Activated T-helper 17 cell treated with anti-CD3 and anti-CD28 coated beads, Interleukin-2, amount 50 U/mL, for 72 hours (primary cell): ENCODE data around the gene C10orf105. TPM values are rescaled to one million over a fixed set of nuclear protein-coding genes. Genes with fewer than 3 reads are reported as not detected.
A peak's percentile ranks its signal among the peaks of the same experiment; 100 is the strongest.

Experiments
- ATAC-seq: fragments of 150-1000 bp; cut with Tn5 transposase; replicated peaks from 2 replicates; pipeline ENCODE4 v1.10.0; 2021; ENCODE audit warnings: mild to moderate bottlenecking, moderate library complexity
- H3K27ac Mint-ChIP-seq: one replicate; pipeline ENCODE4 v1.8.0; 2022; ENCODE audit warnings: mixed read lengths
- H3K27me3 Mint-ChIP-seq: one replicate; pipeline ENCODE4 v1.8.0; 2022; ENCODE audit warnings: mixed read lengths
- H3K36me3 Mint-ChIP-seq: one replicate; pipeline ENCODE4 v1.8.0; 2022; ENCODE audit warnings: low read depth, mild to moderate bottlenecking, mixed read lengths
- H3K4me1 Mint-ChIP-seq: one replicate; pipeline ENCODE4 v1.8.0; 2022; ENCODE audit warnings: mixed read lengths
- H3K4me3 Mint-ChIP-seq: one replicate; pipeline ENCODE4 v1.8.0; 2022; ENCODE audit warnings: mild to moderate bottlenecking, mixed read lengths
- H3K9me3 Mint-ChIP-seq: one replicate; pipeline ENCODE4 v1.8.0; 2022; ENCODE audit warnings: mixed read lengths
- total RNA-seq, 2 donors: library from RNA; stranded (reverse); gene quantifications; one replicate each; pipeline ENCODE4 v1.2.3, GENCODE V29; 2022

The C10orf105 gene
- total RNA-seq, 2 donors from 2014 or later, result 0.04 to 1.0 TPM

- peaks cover 48% of the 10 kb centered on the region for H3K36me3 Mint-ChIP-seq
- H3K4me3 Mint-ChIP-seq, result peak overlapping the region; percentile 82
Observed at GRCh38 chr10:71746344-71747037, 26.9 kb upstream of the C10orf105 start.

DNA sequence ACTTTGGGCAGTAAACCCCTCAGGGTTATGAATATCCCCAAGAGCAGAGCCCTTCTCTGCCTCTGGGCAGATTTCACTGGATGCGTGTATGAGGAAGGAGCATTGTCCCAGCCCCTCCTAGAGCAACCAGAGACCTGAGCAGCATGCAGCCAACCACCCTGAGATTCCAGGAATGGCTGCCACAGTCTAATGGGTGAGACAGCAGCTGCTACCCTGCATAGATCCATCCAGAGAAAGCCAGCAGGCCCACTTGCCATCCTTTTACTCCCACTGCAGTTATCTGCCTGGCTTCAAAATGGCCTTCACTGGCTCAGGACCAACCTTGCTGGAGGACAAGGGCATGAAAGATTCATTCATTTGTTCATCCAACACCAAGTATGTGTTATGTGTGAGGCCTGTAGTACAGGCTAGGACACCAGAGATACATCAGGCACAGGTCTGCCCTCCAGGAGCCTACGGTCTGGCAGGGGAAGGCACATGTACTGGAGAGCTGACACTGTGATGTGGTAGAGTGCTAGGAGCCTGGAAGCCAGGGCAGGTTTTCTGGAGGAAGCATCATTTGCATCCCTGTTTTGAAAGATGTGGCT lies 26.2 kb upstream of the C10orf105 start:
- ATAC-seq, result no peak
- H3K27me3 Mint-ChIP-seq, result no peaks in the 10 kb centered on the region
- H3K4me1 Mint-ChIP-seq, result peaks cover 78% of the 10 kb centered on the region
- H3K27ac Mint-ChIP-seq, result peak overlapping the region; percentile 97
- peaks cover 43% of the 10 kb centered on the region for H3K36me3 Mint-ChIP-seq
- no peaks in the 10 kb centered on the region for H3K9me3 Mint-ChIP-seq
- peak overlapping the region; percentile 82 for H3K4me3 Mint-ChIP-seq

More at GRCh38 chr10:71746344-71747037, 26.9 kb upstream of the C10orf105 start:
- no peaks in the 10 kb centered on the region for H3K9me3 Mint-ChIP-seq
- H3K27ac Mint-ChIP-seq, result peak overlapping the region; percentile 97
- H3K4me1 Mint-ChIP-seq, result peaks cover 71% of the 10 kb centered on the region
- no peaks in the 10 kb centered on the region for H3K27me3 Mint-ChIP-seq
- no peak for ATAC-seq

DNA sequence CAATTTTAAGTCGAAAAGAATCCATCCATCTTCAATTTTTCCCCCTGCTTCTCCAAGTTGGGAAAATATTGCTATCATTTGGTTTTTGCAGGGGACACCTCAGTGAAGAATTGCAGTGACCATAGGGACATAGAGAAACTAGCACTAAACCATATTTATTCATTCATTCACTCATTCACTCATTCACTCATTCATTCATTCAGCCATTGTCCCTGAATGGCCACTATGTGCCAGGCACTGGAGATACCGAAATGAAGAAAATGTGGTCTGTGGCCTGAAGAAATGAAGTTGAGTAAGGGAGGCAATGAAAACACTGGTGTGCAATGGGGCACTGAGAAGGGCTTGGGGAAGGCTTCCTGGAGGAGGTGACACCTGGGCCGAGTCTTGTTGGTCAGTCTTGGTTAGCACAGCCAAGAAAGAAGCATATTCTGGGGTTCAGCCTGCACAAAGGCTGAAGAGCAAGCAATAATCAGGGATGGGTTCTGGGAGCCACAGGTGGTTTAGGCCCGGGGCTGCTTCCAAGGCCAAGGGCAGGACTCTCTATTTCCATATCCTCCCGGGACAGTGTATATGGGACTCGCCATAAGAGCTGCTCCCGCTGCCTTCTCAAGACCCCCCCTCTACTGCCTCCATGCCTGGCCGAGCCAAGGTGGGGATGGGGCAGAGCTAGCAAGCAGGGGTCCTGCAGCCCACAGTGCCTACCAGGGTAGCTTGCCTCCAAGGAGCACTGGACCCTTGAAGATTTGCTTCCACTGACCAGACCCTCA lies 25.5 kb upstream of the C10orf105 start:
- Mint-ChIP-seq H3K4me3 (peak overlapping the region; percentile 82), H3K9me3 (no peaks in the 10 kb centered on the region), H3K4me1 (peaks cover 77% of the 10 kb centered on the region), H3K36me3 (peaks cover 36% of the 10 kb centered on the region), H3K27me3 (no peaks in the 10 kb centered on the region), H3K27ac (peak overlapping the region; percentile 97)
- ATAC-seq, result no peak

GRCh38 chr10:71743866-71744265 lies 24.3 kb upstream of the C10orf105 start:
- ATAC-seq, result no peak
- H3K9me3 Mint-ChIP-seq, result no peaks in the 10 kb centered on the region
- no peaks in the 10 kb centered on the region for H3K27me3 Mint-ChIP-seq
- H3K4me3 Mint-ChIP-seq, result peak overlapping the region; percentile 82
- peak overlapping the region; percentile 97 for H3K27ac Mint-ChIP-seq
- peaks cover 74% of the 10 kb centered on the region for H3K4me1 Mint-ChIP-seq
- H3K36me3 Mint-ChIP-seq, result peaks cover 24% of the 10 kb centered on the region

DNA sequence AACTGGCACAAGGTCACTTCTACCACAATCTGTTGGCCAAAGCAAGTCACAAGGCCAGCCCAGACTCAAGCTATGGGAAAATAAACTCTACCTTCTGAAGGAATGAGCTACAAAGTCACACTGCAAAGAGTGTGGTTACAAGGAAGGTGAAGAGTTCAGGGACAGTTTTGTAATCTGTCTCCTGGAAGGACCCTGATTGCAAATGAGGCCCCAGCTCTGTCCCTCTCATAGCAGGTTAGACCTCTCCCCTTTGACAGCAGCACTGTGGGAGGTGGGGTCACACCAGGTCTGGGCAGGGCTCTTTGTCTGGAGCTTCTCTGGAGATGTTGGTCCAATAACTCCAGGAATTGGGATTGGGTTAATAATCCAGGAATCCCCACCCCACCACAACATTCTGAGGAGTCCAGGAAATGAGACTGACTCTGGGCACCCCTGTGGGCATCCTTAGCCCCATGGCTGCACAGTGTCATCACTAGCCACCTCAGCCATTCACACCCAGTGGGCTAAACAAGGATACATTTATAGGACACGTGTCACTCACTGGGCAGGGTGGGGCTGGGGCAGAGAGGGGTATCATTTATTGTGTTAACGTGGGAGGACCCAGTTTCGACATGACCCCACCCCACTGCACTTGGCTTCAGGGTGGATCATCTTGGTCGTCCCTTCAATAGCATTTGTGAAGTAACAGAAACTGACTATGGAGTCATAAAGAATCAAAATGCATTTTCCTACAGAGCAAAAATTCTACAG lies 23.7 kb upstream of the C10orf105 start:
- Mint-ChIP-seq H3K36me3 (peaks cover 18% of the 10 kb centered on the region), H3K27me3 (no peaks in the 10 kb centered on the region), H3K4me1 (peaks cover 70% of the 10 kb centered on the region), H3K4me3 (peak overlapping the region; percentile 82), H3K27ac (peak overlapping the region; percentile 97), H3K9me3 (no peaks in the 10 kb centered on the region)
- ATAC-seq, result peak; percentile 11

DNA sequence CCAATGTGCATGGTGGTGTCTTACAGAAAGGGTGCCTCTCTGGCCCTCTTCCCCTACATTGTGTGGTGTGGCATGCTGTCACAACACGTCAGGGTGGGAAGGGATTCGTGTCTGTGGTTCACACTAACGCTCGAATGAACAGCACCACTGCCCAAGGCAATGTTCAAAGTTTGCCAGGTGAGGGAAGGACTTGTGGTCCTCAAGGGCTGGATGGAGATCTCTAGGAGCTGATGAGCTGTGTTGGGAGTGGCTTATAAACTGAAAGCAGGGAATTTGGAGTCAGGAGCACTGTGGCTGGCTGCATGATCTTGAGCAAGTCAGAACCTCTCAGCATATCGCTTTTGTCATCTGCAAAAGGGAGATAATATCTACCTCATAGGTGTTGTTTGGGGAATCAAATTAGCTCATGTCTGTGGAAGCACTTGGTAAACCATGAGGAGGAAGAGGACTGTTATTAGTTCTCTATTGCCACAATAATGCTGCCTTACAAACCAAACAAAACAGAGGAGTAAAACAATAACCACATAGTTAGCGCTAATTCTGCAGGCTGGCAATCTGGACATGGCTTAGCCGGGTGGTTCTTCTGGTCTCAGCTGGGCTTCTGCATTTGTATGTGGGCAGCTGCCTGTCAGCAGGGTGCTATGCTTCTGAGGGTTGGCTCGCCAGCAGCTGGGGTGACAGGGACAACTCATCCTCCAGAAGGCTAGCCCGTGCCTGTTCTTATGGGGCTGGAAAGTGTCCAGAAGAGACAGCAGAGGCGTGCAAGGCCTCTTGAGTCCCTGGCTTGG lies 22.9 kb upstream of the C10orf105 start:
- Mint-ChIP-seq H3K9me3 (no peaks in the 10 kb centered on the region), H3K4me1 (peaks cover 74% of the 10 kb centered on the region), H3K4me3 (peak overlapping the region; percentile 82), H3K27me3 (no peaks in the 10 kb centered on the region), H3K36me3 (peaks cover 13% of the 10 kb centered on the region), H3K27ac (peak overlapping the region; percentile 97)
- ATAC-seq, result peak; percentile 43

DNA sequence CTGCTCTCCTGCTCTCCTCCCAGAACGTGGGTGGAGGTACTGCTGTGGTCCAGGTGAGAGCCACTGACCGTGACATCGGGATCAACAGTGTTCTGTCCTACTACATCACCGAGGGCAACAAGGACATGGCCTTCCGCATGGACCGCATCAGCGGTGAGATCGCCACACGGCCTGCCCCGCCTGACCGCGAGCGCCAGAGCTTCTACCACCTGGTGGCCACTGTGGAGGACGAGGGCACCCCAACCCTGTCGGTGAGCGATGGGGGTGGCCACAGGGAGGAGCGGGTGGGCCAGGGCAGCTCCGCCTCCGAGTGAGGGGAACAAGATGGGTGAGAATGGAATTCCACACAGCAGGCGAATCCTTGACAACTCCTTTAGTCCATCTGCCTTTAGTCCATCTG lies 22.1 kb upstream of the C10orf105 start:
- peak overlapping the region; percentile 97 for H3K27ac Mint-ChIP-seq
- ATAC-seq, result no peak
- H3K4me1 Mint-ChIP-seq, result peaks cover 70% of the 10 kb centered on the region
- peaks cover 5% of the 10 kb centered on the region for H3K36me3 Mint-ChIP-seq
- no peaks in the 10 kb centered on the region for H3K9me3 Mint-ChIP-seq
- no peaks in the 10 kb centered on the region for H3K27me3 Mint-ChIP-seq
- H3K4me3 Mint-ChIP-seq, result peak overlapping the region; percentile 82

GRCh38 chr10:71741029-71741428 lies 21.5 kb upstream of the C10orf105 start:
- H3K9me3 Mint-ChIP-seq, result no peaks in the 10 kb centered on the region
- no peak for ATAC-seq
- no peaks in the 10 kb centered on the region for H3K27me3 Mint-ChIP-seq
- H3K4me3 Mint-ChIP-seq, result peak overlapping the region; percentile 82
- H3K27ac Mint-ChIP-seq, result peak overlapping the region; percentile 97
- H3K4me1 Mint-ChIP-seq, result peaks cover 67% of the 10 kb centered on the region
- peaks cover 5% of the 10 kb centered on the region for H3K36me3 Mint-ChIP-seq

DNA sequence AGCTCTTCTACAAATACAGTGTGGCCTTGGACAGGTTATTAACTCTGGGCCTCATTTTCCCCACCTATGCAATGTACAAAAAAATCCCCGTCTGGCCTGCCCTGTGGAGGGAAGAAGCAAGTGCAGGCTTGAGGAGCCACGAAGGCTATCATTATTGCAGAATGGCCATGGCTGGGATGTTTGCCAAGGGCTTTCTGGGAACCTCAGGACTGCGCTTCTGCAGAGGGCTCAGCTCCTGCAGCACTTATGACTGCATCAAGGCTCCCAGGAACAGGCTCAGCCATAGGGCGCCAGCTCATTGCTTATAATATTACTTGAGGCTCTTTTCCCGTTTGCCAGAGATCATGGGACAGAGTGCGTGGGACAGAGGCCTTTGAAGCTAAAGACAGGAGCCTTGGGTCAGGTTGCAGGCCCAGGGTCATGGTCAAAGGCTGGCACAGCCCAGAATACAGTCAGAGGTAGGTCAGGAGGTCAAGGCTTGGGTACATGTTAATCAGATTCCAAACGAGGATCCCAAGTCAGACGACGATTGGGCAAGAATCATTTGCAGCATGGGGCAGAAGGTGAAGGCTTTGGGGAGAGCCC lies 20.6 kb upstream of the C10orf105 start:
- Mint-ChIP-seq H3K27ac (peak overlapping the region; percentile 74), H3K9me3 (no peaks in the 10 kb centered on the region), H3K4me3 (peak overlapping the region; percentile 82), H3K4me1 (peaks cover 62% of the 10 kb centered on the region), H3K36me3 (no peaks in the 10 kb centered on the region), H3K27me3 (no peaks in the 10 kb centered on the region)
- no peak for ATAC-seq

DNA sequence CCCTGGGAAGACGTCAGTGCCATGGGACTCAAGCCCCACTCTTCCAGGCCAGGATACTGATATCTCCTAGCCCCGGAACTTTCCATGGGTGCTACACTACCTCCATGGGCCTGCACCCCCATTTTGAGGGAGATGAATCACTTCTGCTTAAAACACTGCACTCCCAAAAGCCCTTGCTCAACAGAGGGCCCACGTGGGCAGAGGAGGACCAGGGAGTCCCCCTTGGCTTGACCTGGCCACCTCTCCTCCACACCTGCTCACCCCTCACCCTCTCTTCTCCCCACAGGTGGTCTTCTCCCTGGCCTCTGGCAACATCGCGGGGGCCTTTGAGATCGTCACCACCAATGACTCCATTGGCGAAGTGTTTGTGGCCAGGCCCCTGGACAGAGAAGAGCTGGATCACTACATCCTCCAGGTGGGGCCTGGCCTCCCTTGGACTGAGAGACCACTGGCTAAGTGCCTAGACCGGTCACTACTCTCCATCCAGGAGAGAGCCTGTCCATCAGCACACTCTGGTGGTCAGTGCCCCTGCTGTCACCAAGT lies 19.9 kb upstream of the C10orf105 start:
- Mint-ChIP-seq H3K27me3 (no peaks in the 10 kb centered on the region), H3K4me1 (peaks cover 63% of the 10 kb centered on the region), H3K9me3 (no peaks in the 10 kb centered on the region), H3K27ac (peak overlapping the region; percentile 74), H3K4me3 (peak overlapping the region; percentile 82), H3K36me3 (no peaks in the 10 kb centered on the region)
- ATAC-seq, result no peak

DNA sequence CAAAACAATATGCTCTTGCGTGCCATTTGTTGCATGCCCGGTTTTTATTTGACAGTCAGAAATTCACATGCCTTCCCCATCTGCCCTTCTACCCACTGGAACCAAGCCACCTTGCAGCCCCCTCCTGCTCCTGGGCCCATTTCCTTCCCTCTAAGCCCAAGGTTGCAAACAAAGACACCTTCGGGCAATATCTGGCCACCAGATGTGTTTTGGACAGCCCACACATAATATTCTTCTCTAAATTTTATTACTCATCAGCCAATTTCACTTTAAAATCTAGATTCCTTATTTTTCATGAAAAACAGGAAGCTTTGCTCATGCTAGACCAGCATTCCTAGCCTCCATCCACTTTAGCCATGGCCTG lies 18.2 kb upstream of the C10orf105 start:
- H3K4me1 Mint-ChIP-seq, result peaks cover 67% of the 10 kb centered on the region
- no peak for ATAC-seq
- H3K27me3 Mint-ChIP-seq, result no peaks in the 10 kb centered on the region
- peak overlapping the region; percentile 93 for H3K27ac Mint-ChIP-seq
- no peaks in the 10 kb centered on the region for H3K36me3 Mint-ChIP-seq
- no peaks in the 10 kb centered on the region for H3K9me3 Mint-ChIP-seq
- H3K4me3 Mint-ChIP-seq, result peak overlapping the region; percentile 76

- peak; percentile 81 for ATAC-seq
- Mint-ChIP-seq H3K4me1 (peaks cover 67% of the 10 kb centered on the region), H3K27me3 (no peaks in the 10 kb centered on the region), H3K9me3 (no peaks in the 10 kb centered on the region), H3K4me3 (peak overlapping the region; percentile 76), H3K27ac (peak overlapping the region; percentile 93), H3K36me3 (no peaks in the 10 kb centered on the region)
Observed at GRCh38 chr10:71737001-71737833, 17.6 kb upstream of the C10orf105 start.
